C4-2B (cell line): Measurements from ENCODE around the gene PTAFR.

Source experiments
- ZFX ChIP-seq: fragments of 450-650 bp; IDR thresholded peaks from 2 replicates; pipeline ENCODE4 v1.6.1; 2017
- TF ChIP-seq, protein P1 (sequence below): fragments of 450-650 bp; conservative IDR thresholded peaks from 2 replicates; pipeline ENCODE4 v1.5.1; 2017; ENCODE audit warnings: mild to moderate bottlenecking

- TF ChIP-seq, protein P1, sequence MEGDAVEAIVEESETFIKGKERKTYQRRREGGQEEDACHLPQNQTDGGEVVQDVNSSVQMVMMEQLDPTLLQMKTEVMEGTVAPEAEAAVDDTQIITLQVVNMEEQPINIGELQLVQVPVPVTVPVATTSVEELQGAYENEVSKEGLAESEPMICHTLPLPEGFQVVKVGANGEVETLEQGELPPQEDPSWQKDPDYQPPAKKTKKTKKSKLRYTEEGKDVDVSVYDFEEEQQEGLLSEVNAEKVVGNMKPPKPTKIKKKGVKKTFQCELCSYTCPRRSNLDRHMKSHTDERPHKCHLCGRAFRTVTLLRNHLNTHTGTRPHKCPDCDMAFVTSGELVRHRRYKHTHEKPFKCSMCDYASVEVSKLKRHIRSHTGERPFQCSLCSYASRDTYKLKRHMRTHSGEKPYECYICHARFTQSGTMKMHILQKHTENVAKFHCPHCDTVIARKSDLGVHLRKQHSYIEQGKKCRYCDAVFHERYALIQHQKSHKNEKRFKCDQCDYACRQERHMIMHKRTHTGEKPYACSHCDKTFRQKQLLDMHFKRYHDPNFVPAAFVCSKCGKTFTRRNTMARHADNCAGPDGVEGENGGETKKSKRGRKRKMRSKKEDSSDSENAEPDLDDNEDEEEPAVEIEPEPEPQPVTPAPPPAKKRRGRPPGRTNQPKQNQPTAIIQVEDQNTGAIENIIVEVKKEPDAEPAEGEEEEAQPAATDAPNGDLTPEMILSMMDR = no peak
- TF ChIP-seq ZFX = no peak
Observed at GRCh38 chr1:28114844-28115243, 61.6 kb downstream of the PTAFR start.
